Suppressor macrophage treated with lipopolysaccharide for 1 hour (primary cell): Measurements from ENCODE around the gene TLL2.
"Not testable (repeated sequence)": the region's sequence is repeated elsewhere in the genome, so short reads cannot be mapped to it uniquely, and the experiment has no call there.

Experiments used
- DNase-seq, 3 donors: peaks; one replicate each; pipeline ENCODE4 v3.0.0-alpha.2; 2020 to 2022

Gene TLL2

GRCh38 chr10:96513698-96514561 is at the start of gene TLL2:
Gene TLL2, minus strand, starts transcription at chr10:96513926. Its CDS starts 241 bp downstream, at chr10:96513685.
- DNase-seq, result peak; percentile 84 to 92 (median 84)

GRCh38 chr10:96560966-96561887 is 47.5 kb upstream of the TLL2 start:
- no peak for DNase-seq

GRCh38 chr10:96560489-96560888 is 46.8 kb upstream of the TLL2 start:
- no peak for DNase-seq

GRCh38 chr10:96556003-96556402 is 42.3 kb upstream of the TLL2 start:
- peak; percentile 9 to 31 (median 29) for DNase-seq

GRCh38 chr10:96555330-96555729 is 41.6 kb upstream of the TLL2 start:
- no peak for DNase-seq

- DNase-seq, result no peak
These were observed 34.9 kb upstream of the TLL2 start for GRCh38 chr10:96548589-96548988.

- DNase-seq, result not testable (repeated sequence)
These were observed 31.8 kb upstream of the TLL2 start for GRCh38 chr10:96545558-96545957.

- no peak for DNase-seq
These were observed 28.2 kb upstream of the TLL2 start for GRCh38 chr10:96541921-96542320.

- DNase-seq, result no peak
These were observed 26.5 kb upstream of the TLL2 start for GRCh38 chr10:96540240-96540639.

GRCh38 chr10:96538683-96539082 is 25.0 kb upstream of the TLL2 start:
- no peak for DNase-seq

GRCh38 chr10:96536129-96536528 is 22.4 kb upstream of the TLL2 start:
- peak in 1 of 3 donors; percentile 5 for DNase-seq

- no peak for DNase-seq
These were observed 18.8 kb upstream of the TLL2 start for GRCh38 chr10:96532523-96532922.

- DNase-seq, result no peak
These were observed 16.0 kb upstream of the TLL2 start for GRCh38 chr10:96529634-96530279.

- no peak for DNase-seq
These were observed 11.0 kb upstream of the TLL2 start for GRCh38 chr10:96524741-96525140.

GRCh38 chr10:96517284-96517683 is 3.6 kb upstream of the TLL2 start:
- DNase-seq, result no peak

GRCh38 chr10:96516337-96516736 is 2.6 kb upstream of the TLL2 start:
- no peak for DNase-seq

GRCh38 chr10:96513305-96513697 is 425 bp downstream of the TLL2 start:
- no peak for DNase-seq

- peak; percentile 30 to 55 (median 32) for DNase-seq
These were observed 1.0 kb downstream of the TLL2 start for GRCh38 chr10:96512524-96513304.

GRCh38 chr10:96511044-96511945 is 2.4 kb downstream of the TLL2 start:
- peak; percentile 28 to 52 (median 31) for DNase-seq

- no peak for DNase-seq
These were observed 4.6 kb downstream of the TLL2 start for GRCh38 chr10:96509017-96509641.

- no peak for DNase-seq
These were observed 6.7 kb downstream of the TLL2 start for GRCh38 chr10:96507044-96507443.
